ENCODE measurements around the gene SEPTIN8.

Gene SEPTIN8

DNA sequence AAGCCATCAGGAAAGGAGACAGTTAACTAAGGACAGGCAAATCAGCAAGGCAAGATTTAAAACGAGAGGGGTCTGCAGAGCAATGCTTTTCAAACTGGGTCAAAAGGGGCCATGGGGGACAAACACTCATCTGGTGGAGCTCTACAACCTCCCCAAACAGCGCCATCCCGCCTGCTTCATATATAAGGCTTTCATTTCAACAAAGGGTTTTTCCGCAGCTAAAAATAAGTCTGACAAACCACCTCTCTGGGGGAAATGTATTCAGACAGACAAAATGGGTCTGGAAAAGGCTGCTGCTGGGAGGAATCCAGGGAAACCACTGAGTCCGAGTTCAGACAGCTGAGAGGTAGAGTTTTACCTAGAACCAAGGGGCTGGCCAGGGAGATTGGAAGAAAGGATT, 8.3 kb upstream of the SEPTIN8 start:
- FAIRE-seq (no peak), DNase-seq (ENCODE audit: low spot score) (no peak)

GRCh38 chr5:132782101-132782500, 5.1 kb upstream of the SEPTIN8 start:
- FAIRE-seq = no peak
- DNase-seq (ENCODE audit: low spot score) = peak; percentile 65

DNA sequence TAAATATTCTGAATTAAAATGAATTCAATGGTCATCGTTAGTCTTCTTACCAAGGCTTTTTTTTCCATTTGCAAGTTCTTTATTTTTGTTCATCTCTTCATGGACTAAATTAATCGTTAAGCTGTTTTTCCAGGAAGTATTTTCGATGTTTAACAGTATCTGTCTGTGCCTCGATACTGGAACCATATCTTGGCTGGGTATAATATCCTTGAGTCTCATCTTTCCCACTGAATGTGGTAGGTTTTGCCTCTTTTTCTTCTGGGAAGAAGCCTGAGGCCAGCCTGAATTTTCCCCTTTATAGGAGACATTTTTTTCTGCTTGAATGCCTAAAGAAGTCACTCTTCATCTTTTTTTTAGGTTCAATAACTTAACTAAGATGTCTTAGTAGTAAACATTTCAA, 4.0 kb upstream of the SEPTIN8 start:
- no peak for DNase-seq (ENCODE audit: low spot score)
- FAIRE-seq = no peak

GRCh38 chr5:132780577-132780976, 3.5 kb upstream of the SEPTIN8 start:
- DNase-seq (ENCODE audit: low spot score) = no peak
- no peak for FAIRE-seq

DNA sequence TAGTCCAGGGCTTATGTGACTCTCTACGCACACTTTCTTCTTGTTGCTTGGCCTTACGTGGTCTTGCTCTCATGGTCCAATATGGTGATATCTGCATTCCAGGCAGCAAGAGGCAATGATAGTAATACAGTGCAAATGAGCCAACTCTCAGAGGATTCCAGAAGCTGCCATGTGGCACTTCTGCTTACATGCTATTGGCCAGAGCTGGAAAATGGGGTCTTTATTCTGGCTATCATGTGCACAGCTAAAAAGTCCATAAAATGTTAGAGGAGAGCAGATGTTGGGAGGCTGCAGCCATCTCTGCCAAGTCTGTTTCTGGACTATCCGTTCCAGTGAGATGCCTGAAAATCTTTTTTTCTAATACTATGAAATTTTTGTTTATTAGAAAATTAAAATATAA, 2.9 kb upstream of the SEPTIN8 start:
- FAIRE-seq (no peak), DNase-seq (ENCODE audit: low spot score) (no peak)

- DNase-seq (ENCODE audit: low spot score) (no peak), FAIRE-seq (no peak)
Observed at GRCh38 chr5:132778856-132779255, 1.8 kb upstream of the SEPTIN8 start.

- no peak for FAIRE-seq
- DNase-seq (ENCODE audit: low spot score) = no peak
Observed at GRCh38 chr5:132778129-132778528, 1.1 kb upstream of the SEPTIN8 start.

DNA sequence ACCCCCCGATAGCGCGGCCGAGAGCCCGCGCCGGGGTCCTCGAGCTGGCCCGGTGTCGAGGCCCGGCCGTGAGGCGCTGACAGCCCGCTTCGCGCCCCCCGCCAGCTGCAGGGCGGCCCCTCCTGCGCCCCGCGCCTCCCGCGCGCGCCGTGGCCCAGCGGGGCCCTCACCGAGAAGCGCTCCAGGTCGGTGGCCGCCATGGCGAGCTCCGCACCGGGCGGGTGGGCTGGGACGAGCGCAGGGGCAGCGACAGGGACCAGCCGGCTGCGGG, 166 bp downstream of the SEPTIN8 start:
- DNase-seq (ENCODE audit: low spot score) = no peak
- FAIRE-seq = no peak

DNA sequence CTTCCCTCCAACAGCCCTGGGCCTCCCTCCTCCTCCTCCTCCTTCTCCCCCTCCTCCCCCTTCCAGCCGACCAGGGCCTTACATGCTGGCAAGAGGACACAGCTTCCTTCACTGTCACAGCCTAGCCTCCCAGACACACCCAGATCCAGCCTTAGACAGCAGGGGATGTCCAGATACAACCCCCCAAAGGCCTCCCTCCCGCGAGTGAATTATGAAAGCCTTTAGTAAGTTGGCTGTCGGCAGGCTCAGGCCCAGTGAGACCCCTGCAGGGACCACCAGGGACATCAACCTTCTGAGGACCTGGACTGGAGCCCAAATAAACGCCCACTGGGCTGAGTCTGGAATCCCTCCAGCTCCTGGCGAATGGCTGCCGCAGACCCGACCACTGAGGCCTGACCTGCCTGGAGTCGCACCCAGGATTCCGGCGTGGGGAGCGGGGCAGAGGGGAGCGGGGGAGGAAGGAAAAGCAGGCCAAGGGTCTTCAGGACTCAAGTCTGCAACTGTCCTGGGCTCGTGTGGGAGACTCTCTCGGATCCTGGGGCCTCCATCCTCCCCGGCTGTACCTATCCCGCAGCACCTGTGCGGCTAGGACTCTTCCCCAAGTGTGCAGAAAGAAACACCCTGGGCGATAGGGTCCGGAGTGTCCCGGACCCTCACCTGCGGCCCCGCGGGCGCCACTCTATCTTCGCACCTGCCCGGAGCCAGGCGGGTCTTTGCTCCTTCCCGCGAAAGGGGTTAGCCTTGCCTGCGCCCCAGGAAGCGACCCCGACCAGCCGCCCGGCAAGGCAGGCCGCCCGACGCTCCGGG, 705 bp downstream of the SEPTIN8 start:
- DNase-seq (ENCODE audit: low spot score) (peak; percentile 77), FAIRE-seq (peak; percentile 70)

DNA sequence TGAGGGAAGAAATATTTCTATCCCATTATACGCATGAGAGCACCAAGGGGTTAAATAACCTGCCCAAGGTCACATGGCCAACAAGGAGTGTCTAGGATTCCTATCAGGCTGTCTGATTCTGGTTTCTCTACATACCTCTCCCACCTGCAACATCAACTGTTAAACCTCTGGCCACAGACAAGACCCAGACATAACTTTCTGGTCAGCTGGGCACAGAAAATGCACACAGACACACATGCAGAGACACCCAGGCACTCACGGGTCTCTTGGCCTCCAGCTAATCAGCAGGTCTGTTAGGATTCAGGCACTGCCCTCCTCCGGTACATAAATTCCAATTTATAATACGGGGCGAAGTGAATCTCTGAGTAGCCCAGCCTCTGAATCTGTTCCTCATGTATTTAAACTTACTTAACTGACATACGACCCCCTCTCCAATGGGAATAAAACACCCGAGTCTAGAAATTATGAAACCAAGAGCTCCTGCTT, 1.5 kb downstream of the SEPTIN8 start:
- FAIRE-seq = peak; percentile 23

DNA sequence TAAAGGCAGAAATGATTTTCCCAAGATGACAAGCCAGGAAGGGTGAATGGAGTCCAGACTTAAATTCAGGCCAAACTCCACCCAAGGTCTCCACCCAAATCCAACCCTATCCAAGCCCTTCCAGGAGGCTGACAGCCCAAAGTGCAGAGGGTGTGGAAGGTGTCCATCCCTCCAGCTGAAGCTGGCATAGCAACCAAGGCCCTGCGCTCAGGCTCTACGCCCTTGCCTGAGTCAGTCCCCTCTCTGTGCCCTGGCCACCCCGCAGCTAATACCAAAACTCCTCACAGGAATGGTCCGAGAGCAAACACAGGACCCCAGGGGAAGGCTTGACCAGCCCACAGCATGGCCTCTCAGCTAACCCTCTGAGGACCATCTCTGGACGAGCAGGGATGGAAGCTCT, 2.1 kb downstream of the SEPTIN8 start:
- DNase-seq (ENCODE audit: low spot score) (no peak), FAIRE-seq (no peak)

More for the DNA sequence above, 1.5 kb downstream of the SEPTIN8 start:
- DNase-seq (ENCODE audit: low spot score) = no peak

- DNase-seq (ENCODE audit: low spot score) (no peak), FAIRE-seq (no peak)
Observed at GRCh38 chr5:132774406-132774805, 2.6 kb downstream of the SEPTIN8 start.

- no peak for DNase-seq (ENCODE audit: low spot score)
- no peak for FAIRE-seq
Observed at GRCh38 chr5:132773601-132774355, 3.3 kb downstream of the SEPTIN8 start.

- no peak for FAIRE-seq
Observed at GRCh38 chr5:132773114-132773513, 3.9 kb downstream of the SEPTIN8 start.

GRCh38 chr5:132772291-132773070, 4.6 kb downstream of the SEPTIN8 start:
- DNase-seq (ENCODE audit: low spot score) (no peak), FAIRE-seq (peak; percentile 55)

More at GRCh38 chr5:132773114-132773513, 3.9 kb downstream of the SEPTIN8 start:
- DNase-seq (ENCODE audit: low spot score) = no peak

GRCh38 chr5:132771503-132771998, 5.5 kb downstream of the SEPTIN8 start:
- DNase-seq (ENCODE audit: low spot score) (no peak), FAIRE-seq (no peak)

DNA sequence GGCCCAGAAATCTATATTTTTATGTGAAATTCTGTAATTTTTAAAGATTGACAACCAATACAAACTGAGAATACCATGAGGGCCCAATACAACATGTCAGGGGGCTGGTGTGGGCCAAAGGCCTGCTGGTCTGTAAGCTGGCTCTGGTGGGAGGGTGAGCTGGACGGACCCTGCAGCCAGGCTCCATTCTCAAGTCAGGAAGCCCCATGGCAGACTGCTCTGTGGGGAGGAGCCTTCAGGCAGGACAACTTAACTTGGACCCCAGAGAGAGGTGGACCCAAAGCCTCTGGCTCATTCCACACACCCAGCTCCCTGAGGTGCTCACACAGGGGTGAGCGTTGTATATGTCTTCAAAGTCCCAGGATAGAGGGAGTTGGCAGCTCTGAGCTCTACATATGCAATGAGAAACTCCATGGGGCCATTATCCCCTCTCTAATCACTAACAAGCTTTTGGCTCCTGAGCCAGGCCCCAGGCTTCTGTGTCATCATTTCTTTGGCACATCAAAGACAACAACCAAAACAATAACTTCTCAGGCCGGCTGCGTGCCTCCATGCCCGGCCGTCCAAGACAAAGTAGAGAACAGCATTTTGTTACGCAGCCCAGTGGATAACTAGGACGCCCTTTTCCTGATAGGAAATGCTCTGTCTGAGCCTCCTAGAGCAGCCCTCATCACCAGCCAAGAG, 6.4 kb downstream of the SEPTIN8 start:
- FAIRE-seq = no peak
- DNase-seq (ENCODE audit: low spot score) = no peak

DNA sequence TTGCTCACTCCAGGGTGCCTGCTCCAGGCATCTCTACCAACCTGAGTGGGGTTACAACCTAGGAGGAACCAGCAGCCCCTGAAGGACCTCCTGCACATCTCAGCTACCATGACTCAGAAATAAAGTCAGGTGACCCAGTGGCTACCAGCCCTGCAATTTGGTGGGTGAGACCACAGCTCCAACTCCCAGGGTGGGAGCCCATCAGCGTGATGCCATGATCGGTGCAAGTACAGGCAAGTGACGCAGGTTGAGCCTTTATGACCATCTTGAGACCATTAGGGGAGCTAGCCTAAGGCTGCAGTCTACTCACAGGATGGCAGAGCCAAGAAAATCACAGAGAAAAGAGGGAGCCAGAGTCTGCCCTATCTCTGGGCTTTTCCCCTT, 8.6 kb downstream of the SEPTIN8 start:
- FAIRE-seq (no peak), DNase-seq (ENCODE audit: low spot score) (no peak)

DNA sequence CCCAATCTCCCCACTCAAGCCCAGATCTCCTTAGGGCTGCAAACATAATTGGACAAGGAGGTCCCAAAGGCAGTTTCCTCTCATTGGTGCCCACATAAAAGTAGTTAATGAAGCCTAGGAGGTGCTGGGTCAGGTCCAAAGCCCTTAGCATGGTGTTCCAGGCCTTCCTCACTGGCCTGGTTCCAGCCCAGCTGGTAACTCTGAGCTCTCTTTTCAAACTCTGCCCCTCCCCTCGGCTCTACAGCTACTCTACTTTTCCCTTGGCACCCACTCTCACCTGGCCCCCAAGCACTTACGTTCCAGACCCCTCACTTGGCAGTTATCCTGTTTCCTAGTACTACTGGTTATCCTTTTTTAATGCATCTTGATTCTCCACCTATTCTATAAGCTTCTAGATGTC, 9.9 kb downstream of the SEPTIN8 start:
- DNase-seq (ENCODE audit: low spot score) (no peak), FAIRE-seq (no peak)

- DNase-seq (ENCODE audit: low spot score) (no peak), FAIRE-seq (no peak)
Observed at GRCh38 chr5:132766806-132767055, 10.3 kb downstream of the SEPTIN8 start.

DNA sequence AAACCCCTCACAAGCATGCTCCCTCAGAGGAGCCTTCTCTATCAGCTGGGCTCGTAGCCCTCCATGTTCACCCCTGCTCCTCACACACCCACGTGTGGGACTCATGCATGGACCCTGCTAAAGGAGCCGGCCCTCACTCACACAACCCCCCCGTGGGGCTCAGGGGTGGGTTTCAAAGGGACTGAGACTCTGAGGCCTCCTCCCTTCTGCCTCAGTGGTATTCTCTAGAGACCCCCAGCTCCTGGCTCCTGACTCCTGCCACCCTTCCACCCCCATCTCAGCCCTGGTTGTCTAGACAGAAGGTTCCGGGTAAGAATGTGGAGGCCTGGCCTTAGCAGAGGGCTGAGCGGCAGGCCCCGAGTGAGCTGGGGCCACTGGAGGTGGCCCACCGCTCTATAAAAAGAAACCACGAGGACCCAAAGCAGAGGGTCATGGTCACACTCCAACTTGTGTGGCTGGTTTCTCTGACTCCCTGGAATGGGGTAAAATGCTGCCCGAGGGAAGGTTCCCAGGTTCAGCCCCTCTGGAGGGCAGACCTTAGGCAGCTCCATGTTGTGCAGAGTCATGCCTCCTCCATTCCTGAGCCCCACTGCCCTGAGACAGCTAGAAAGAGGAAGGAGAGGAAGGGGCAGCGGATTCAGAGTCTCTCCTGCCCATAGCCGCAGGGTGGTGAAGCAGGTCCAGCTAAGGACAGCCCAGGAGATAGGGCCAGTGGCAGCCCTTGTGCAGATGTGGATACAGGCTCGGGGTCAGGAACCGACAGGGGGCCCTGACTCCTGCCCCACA, 10.8 kb downstream of the SEPTIN8 start:
- FAIRE-seq (no peak), DNase-seq (ENCODE audit: low spot score) (no peak)
